Transverse colon (tissue), 4 donors: ENCODE measurements around the gene RHOT1. TPM values are rescaled to one million over a fixed set of nuclear protein-coding genes. Genes with fewer than 3 reads are reported as not detected.

ENCODE experiments used
- DNase-seq: peaks from one replicate; pipeline ENCODE4 v3.0.0-alpha.2; 2019
- H3K27ac ChIP-seq, 4 donors: fragments of 200-600 bp; sonication (generic); 2 replicates each; pipeline ENCODE4 v1.5.1; 2016 to 2018; ENCODE audit warnings: inconsistent platforms in 4 of 4
- H3K27me3 ChIP-seq: fragments of 200-600 bp; sonication (generic); 2 replicates; pipeline ENCODE4 v1.5.1; 2017; ENCODE audit warnings: inconsistent platforms
- H3K36me3 ChIP-seq, 4 donors: fragments of 200-600 bp; sonication (generic); 2 replicates each; pipeline ENCODE4 v1.5.1; 2017 to 2019; ENCODE audit warnings: inconsistent platforms in 4 of 4
- H3K4me1 ChIP-seq, 4 donors: fragments of 200-600 bp; sonication (generic); 2 replicates each; pipeline ENCODE4 v1.5.1; 2017 to 2020; ENCODE audit warnings: inconsistent platforms in 4 of 4
- H3K4me3 ChIP-seq, 4 donors: fragments of 200-600 bp; sonication (generic); 1 replicate in 1 of 4; 2 replicates in 3 of 4; pipeline versions ENCODE4 v1.5.1 to v1.6.1; 2017 to 2019; ENCODE audit warnings: inconsistent platforms in 4 of 4
- H3K9me3 ChIP-seq, 2 donors: fragments of 200-600 bp; sonication (generic); 2 replicates each; pipeline ENCODE4 v1.5.1; 2017 to 2019; ENCODE audit warnings: inconsistent platforms in 2 of 2
- EP300 ChIP-seq: sonication (generic); formaldehyde crosslinking; IDR thresholded peaks from one replicate; pipeline ENCODE4 v1.6.1; 2017; ENCODE audit warnings: antibody characterized with exemption, low read depth
- POLR2A ChIP-seq: fragments of 450-650 bp; IDR thresholded peaks from one replicate; pipeline ENCODE4 v1.6.1; 2016; ENCODE audit warnings: antibody characterized with exemption, mild to moderate bottlenecking, moderate library complexity
- POLR2AphosphoS5 ChIP-seq, 3 donors: sonication (generic); formaldehyde crosslinking; IDR thresholded peaks; one replicate each; pipeline ENCODE4 v1.6.1; 2016; ENCODE audit warnings: antibody characterized with exemption in 3 of 3
- WGBS, 2 donors: methylation state at CpG; one replicate each; pipeline ENCODE4 v1.1.5; 2018; ENCODE audit warnings: low coverage in 1 of 2; 5-methylcytosine and 5-hydroxymethylcytosine counted together
- in situ Hi-C, 4 donors: fragments of 200-750 bp; cut with MboI; loops; one replicate each; pipeline versions ENCODE4 v1.15.0 to v1.15.1; 2017; ENCODE audit warnings: low sequenced_read_pairs in 3 of 4, low pct_ligation_motif_present in 1 of 4, low pct_unique_long_range_greater_than_20kb in 1 of 4
- intact Hi-C: fragments of 100-400 bp; cut with DNase I; formaldehyde crosslinking; loops from one replicate; pipeline ENCODE4 v1.15.1; 2023; ENCODE audit warnings: low total_unique reads
- small RNA-seq, 4 donors: library from RNA; depleted of rRNA; stranded (forward); fragments of <200 nt; gene quantifications; one replicate each; pipeline ENCODE3, GENCODE V24; 2016
- total RNA-seq, 4 donors: library from RNA; depleted of rRNA; stranded (reverse); fragments of >200 nt; gene quantifications; one replicate each; pipeline ENCODE4 v1.1.0, GENCODE V29; 2016
- TF ChIP-seq, protein P1 (sequence below), 5 experiments: fragments of 200-600 bp in 3 of 5; fragments of 450-650 bp in 2 of 5; sonication (generic) in 3 of 5; IDR thresholded peaks; 1 replicate in 2 of 5; 2 replicates in 3 of 5; pipeline ENCODE4 v1.5.1; 2016 to 2017; ENCODE audit warnings: antibody characterized with exemption in 5 of 5, inconsistent platforms in 3 of 5, mild to moderate bottlenecking in 2 of 5, moderate library complexity in 1 of 5

The RHOT1 gene
- total RNA-seq, 4 donors from 2014 or later: 10.5 to 43.3 (median 30.8) TPM

- no peak overlapping the region for H3K4me3 ChIP-seq
- TF ChIP-seq POLR2A (no peak), POLR2AphosphoS5 (IDR thresholded peaks at IDR 0.05) (no peak), EP300 (no peak)
- TF ChIP-seq, protein P1, sequence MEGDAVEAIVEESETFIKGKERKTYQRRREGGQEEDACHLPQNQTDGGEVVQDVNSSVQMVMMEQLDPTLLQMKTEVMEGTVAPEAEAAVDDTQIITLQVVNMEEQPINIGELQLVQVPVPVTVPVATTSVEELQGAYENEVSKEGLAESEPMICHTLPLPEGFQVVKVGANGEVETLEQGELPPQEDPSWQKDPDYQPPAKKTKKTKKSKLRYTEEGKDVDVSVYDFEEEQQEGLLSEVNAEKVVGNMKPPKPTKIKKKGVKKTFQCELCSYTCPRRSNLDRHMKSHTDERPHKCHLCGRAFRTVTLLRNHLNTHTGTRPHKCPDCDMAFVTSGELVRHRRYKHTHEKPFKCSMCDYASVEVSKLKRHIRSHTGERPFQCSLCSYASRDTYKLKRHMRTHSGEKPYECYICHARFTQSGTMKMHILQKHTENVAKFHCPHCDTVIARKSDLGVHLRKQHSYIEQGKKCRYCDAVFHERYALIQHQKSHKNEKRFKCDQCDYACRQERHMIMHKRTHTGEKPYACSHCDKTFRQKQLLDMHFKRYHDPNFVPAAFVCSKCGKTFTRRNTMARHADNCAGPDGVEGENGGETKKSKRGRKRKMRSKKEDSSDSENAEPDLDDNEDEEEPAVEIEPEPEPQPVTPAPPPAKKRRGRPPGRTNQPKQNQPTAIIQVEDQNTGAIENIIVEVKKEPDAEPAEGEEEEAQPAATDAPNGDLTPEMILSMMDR (IDR thresholded peaks at IDR 0.05): no peak
- intact Hi-C loops (no loop called here), in situ Hi-C loops (no loop called here)
- WGBS, 2 donors: 70 to 85% methylated on average over 2 to 5 of the region's 5 CpGs
- no peak overlapping the region for H3K27ac ChIP-seq
- no peak for DNase-seq
- no peaks in the 10 kb centered on the region for H3K9me3 ChIP-seq
- H3K4me1 ChIP-seq: no peaks in the 10 kb centered on the region
- no peaks in the 10 kb centered on the region for H3K36me3 ChIP-seq
- H3K27me3 ChIP-seq: peaks cover 40% of the 10 kb centered on the region
These were observed 131.8 kb downstream of the RHOT1 start for GRCh38 chr17:32274101-32274500.

DNA sequence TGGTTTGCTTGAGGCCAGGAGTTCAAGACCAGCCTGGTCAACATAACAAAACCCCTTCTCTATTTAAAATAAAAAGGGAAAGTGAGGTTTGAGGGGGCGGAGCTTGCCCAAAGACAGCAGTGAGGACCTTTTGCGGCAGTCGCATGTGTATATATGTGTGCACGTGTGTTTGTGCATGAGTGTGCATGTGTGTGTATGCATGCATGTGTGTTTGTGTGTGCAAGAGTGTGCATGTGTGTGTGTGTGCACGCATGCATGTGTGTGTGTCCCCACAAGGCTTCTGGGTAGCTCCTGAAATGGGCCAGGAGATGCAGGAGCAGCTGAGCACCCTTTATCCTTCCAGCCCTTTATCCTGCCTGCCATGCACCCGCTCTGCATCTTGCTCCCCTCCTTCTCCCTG is 132.3 kb downstream of the RHOT1 start:
- TF ChIP-seq POLR2AphosphoS5 (IDR thresholded peaks at IDR 0.05) (no peak), EP300 (no peak), POLR2A (no peak)
- TF ChIP-seq, protein P1 (IDR thresholded peaks at IDR 0.05): no peak
- H3K36me3 ChIP-seq: no peaks in the 10 kb centered on the region
- H3K4me1 ChIP-seq: no peaks in the 10 kb centered on the region
- in situ Hi-C loops (no loop called here), intact Hi-C loops (no loop called here)
- no peak overlapping the region for H3K4me3 ChIP-seq
- no peak for DNase-seq
- no peak overlapping the region for H3K27ac ChIP-seq
- H3K9me3 ChIP-seq: no peaks in the 10 kb centered on the region
- peaks cover 34% of the 10 kb centered on the region for H3K27me3 ChIP-seq
- 83 to 85% methylated on average over 4 to 6 of the region's 6 CpGs for WGBS, 2 donors

Small RNA genes lying within 50 kb of the gene (small RNA-seq; reads per million reads assigned to genes)
- 0 to 2.8 (median 0.54) reads per million in 4 donors for gene UBL5P2

Other genes with a start within 250 kb of the RHOT1 start
- gene UTP6, start 240.8 kb upstream of the RHOT1 start, total RNA-seq: 10 to 100 TPM in 3 of 4 donors, 1 to 10 TPM in 1; 8.6 to 46.2 (median 23.5) TPM
- 10 to 100 TPM in 3 of 4 donors, 1 to 10 TPM in 1; 9.2 to 19.4 (median 14.8) TPM for gene SUZ12, start 205.5 kb upstream of the RHOT1 start, total RNA-seq
- gene LRRC37B, start 135.1 kb upstream of the RHOT1 start, total RNA-seq: 10 to 100 TPM; 21.0 to 34.0 (median 24.7) TPM
- gene RHBDL3, start 123.3 kb downstream of the RHOT1 start, total RNA-seq: under 1 TPM in 2 of 4 donors, not detected in 2; 0.27 to 0.64 TPM
- 10 to 100 TPM in 2 of 4 donors, 1 to 10 TPM in 2; 2.2 to 17.6 (median 9.6) TPM for gene C17orf75, start 199.7 kb downstream of the RHOT1 start, total RNA-seq
- 100 to 1,000 TPM in 3 of 4 donors, 10 to 100 TPM in 1; 78.9 to 203 (median 139) TPM for gene ZNF207, start 207.7 kb downstream of the RHOT1 start, total RNA-seq